HEK293 (cell line): ENCODE data around the gene CAMP.
A peak's percentile ranks its signal among the peaks of the same experiment; 100 is the strongest.

ENCODE experiments used
- CTCF ChIP-seq: fragments of 450-650 bp; formaldehyde crosslinking; IDR thresholded peaks from 2 replicates; pipeline ENCODE4 v1.5.1; 2016; ENCODE audit warnings: missing biosample characterization, missing genetic modification characterization
- FEZF1 ChIP-seq: fragments of 450-650 bp; formaldehyde crosslinking; IDR thresholded peaks from 2 replicates; pipeline ENCODE4 v1.5.1; 2016; ENCODE audit warnings: missing biosample characterization, missing genetic modification characterization
- GLIS1 ChIP-seq: fragments of 450-650 bp; formaldehyde crosslinking; IDR thresholded peaks from 2 replicates; pipeline ENCODE4 v1.5.1; 2016; ENCODE audit warnings: missing biosample characterization, missing genetic modification characterization
- KLF10 ChIP-seq: fragments of 450-650 bp; IDR thresholded peaks from 2 replicates; pipeline ENCODE4 v1.5.1; 2018; ENCODE audit warnings: missing biosample characterization, mild to moderate bottlenecking, missing genetic modification characterization
- KLF8 ChIP-seq: fragments of 450-650 bp; formaldehyde crosslinking; IDR thresholded peaks from 2 replicates; pipeline ENCODE4 v1.5.1; 2016; ENCODE audit warnings: missing biosample characterization, missing genetic modification characterization
- REPIN1 ChIP-seq: fragments of 450-650 bp; formaldehyde crosslinking; IDR thresholded peaks from 2 replicates; pipeline ENCODE4 v1.5.1; 2017; ENCODE audit warnings: missing biosample characterization, missing genetic modification characterization, low read depth
- SP7 ChIP-seq: fragments of 450-650 bp; formaldehyde crosslinking; IDR thresholded peaks from 2 replicates; pipeline ENCODE4 v1.5.1; 2016; ENCODE audit warnings: missing biosample characterization, missing genetic modification characterization
- ZBTB10 ChIP-seq: fragments of 450-650 bp; formaldehyde crosslinking; IDR thresholded peaks from 2 replicates; pipeline ENCODE4 v1.5.1; 2016; ENCODE audit warnings: missing biosample characterization, missing genetic modification characterization
- ZBTB20 ChIP-seq: fragments of 450-650 bp; formaldehyde crosslinking; IDR thresholded peaks from 2 replicates; pipeline ENCODE4 v1.5.1; 2016; ENCODE audit warnings: missing biosample characterization, missing genetic modification characterization
- ZBTB48 ChIP-seq: fragments of 450-650 bp; formaldehyde crosslinking; IDR thresholded peaks from 2 replicates; pipeline ENCODE4 v1.5.1; 2016; ENCODE audit warnings: missing biosample characterization, missing genetic modification characterization
- ZEB2 ChIP-seq: fragments of 450-650 bp; formaldehyde crosslinking; IDR thresholded peaks from 2 replicates; pipeline ENCODE4 v1.5.1; 2016; ENCODE audit warnings: missing biosample characterization, missing genetic modification characterization
- ZNF174 ChIP-seq: fragments of 450-650 bp; formaldehyde crosslinking; IDR thresholded peaks from 2 replicates; pipeline ENCODE4 v1.5.0; 2017; ENCODE audit warnings: missing biosample characterization, mild to moderate bottlenecking, missing genetic modification characterization
- ZNF24 ChIP-seq: fragments of 450-650 bp; formaldehyde crosslinking; IDR thresholded peaks from 2 replicates; pipeline ENCODE4 v1.5.1; 2016; ENCODE audit warnings: missing biosample characterization, missing genetic modification characterization
- ZNF335 ChIP-seq: fragments of 450-650 bp; formaldehyde crosslinking; conservative IDR thresholded peaks from 2 replicates; pipeline ENCODE4 v1.5.1; 2016; ENCODE audit warnings: missing biosample characterization, missing genetic modification characterization
- ZNF341 ChIP-seq: fragments of 450-650 bp; formaldehyde crosslinking; IDR thresholded peaks from 2 replicates; pipeline ENCODE4; 2016; ENCODE audit warnings: low read depth, missing biosample characterization, missing genetic modification characterization
- ZNF449 ChIP-seq: fragments of 450-650 bp; formaldehyde crosslinking; IDR thresholded peaks from 2 replicates; pipeline ENCODE4 v1.5.1; 2017; ENCODE audit warnings: missing biosample characterization, mild to moderate bottlenecking, missing genetic modification characterization, moderate library complexity
- ZNF530 ChIP-seq: fragments of 450-650 bp; formaldehyde crosslinking; IDR thresholded peaks from 2 replicates; pipeline ENCODE4 v1.5.1; 2016; ENCODE audit warnings: low read depth, missing biosample characterization, missing genetic modification characterization
- ZNF580 ChIP-seq: fragments of 450-650 bp; formaldehyde crosslinking; IDR thresholded peaks from 2 replicates; pipeline ENCODE4 v1.5.1; 2016; ENCODE audit warnings: missing biosample characterization, missing genetic modification characterization
- ZNF664 ChIP-seq: fragments of 450-650 bp; formaldehyde crosslinking; IDR thresholded peaks from 2 replicates; pipeline ENCODE4 v1.5.1; 2016; ENCODE audit warnings: missing biosample characterization, missing genetic modification characterization
- ZNF677 ChIP-seq: fragments of 450-650 bp; IDR thresholded peaks from 2 replicates; pipeline ENCODE4 v1.5.0; 2018; ENCODE audit warnings: missing biosample characterization, mild to moderate bottlenecking, missing genetic modification characterization, moderate library complexity
- ZNF704 ChIP-seq: fragments of 450-650 bp; formaldehyde crosslinking; IDR thresholded peaks from 2 replicates; pipeline ENCODE4 v1.5.1; 2016; ENCODE audit warnings: missing biosample characterization, missing genetic modification characterization
- ZNF76 ChIP-seq: fragments of 450-650 bp; formaldehyde crosslinking; IDR thresholded peaks from 2 replicates; pipeline ENCODE4; 2016; ENCODE audit warnings: low read depth, missing biosample characterization, missing genetic modification characterization, borderline replicate concordance

CAMP gene

GRCh38 chr3:48188266-48189201 lies 34.8 kb upstream of the CAMP start, which contains the start of gene CDC25A (continued):
- TF ChIP-seq ZBTB10 (tag by site-specific recombination) (peak; percentile 92), ZNF677 (tag by site-specific recombination) (0 out of 2 replicates have a peak, but pooled peaks have one; percentile 15), CTCF (0 out of 2 replicates have a peak, but pooled peaks have one; percentile 19), FEZF1 (tag by site-specific recombination) (no peak), ZBTB48 (tag by site-specific recombination) (peak; percentile 35; the same call in 1 of the 2 replicates), ZNF530 (tag by site-specific recombination) (no peak), ZNF341 (peak; percentile 100), ZNF449 (tag by site-specific recombination) (0 out of 2 replicates have a peak, but pooled peaks have one; percentile 27), ZNF76 (tag by site-specific recombination) (peak; percentile 95), KLF10 (tag by site-specific recombination) (peak; percentile 89), ZEB2 (tag by site-specific recombination) (no peak), ZNF335 (tag by site-specific recombination) (peak; percentile 89), GLIS1 (tag by site-specific recombination) (peak; percentile 48; the same call in 1 of the 2 replicates), ZNF664 (no peak), ZNF704 (0 out of 2 replicates have a peak, but pooled peaks have one; percentile 85), ZBTB20 (0 out of 2 replicates have a peak, but pooled peaks have one; percentile 0), ZNF24 (0 out of 2 replicates have a peak, but pooled peaks have one; percentile 12), SP7 (tag by site-specific recombination) (0 out of 2 replicates have a peak, but pooled peaks have one; percentile 25), ZNF174 (tag by site-specific recombination) (no peak), ZNF580 (0 out of 2 replicates have a peak, but pooled peaks have one; percentile 30), REPIN1 (tag by site-specific recombination) (no peak), KLF8 (peak; percentile 43; the same call in 1 of the 2 replicates)
